ENCODE results near the gene ADAM12.

DNA sequence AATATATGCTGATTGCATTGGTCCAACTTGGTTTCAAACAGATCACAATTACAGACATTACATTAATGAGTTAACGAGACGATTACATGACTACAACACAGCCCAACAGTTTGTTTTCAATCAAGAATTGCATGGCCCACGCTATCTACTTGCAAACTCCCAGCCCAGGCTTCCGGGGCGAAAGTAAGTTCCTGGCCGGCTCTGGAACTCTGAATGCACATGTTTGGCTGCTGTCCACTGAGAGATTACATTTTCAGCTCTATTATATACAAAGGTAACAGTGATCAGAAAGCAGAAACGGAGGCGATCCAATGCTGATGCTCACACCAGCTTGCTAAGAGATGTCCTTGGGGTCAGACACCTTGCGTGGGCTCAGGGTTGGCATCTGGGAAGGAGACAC, 285.6 kb downstream of the ADAM12 start:
- TF ChIP-seq, protein P1, sequence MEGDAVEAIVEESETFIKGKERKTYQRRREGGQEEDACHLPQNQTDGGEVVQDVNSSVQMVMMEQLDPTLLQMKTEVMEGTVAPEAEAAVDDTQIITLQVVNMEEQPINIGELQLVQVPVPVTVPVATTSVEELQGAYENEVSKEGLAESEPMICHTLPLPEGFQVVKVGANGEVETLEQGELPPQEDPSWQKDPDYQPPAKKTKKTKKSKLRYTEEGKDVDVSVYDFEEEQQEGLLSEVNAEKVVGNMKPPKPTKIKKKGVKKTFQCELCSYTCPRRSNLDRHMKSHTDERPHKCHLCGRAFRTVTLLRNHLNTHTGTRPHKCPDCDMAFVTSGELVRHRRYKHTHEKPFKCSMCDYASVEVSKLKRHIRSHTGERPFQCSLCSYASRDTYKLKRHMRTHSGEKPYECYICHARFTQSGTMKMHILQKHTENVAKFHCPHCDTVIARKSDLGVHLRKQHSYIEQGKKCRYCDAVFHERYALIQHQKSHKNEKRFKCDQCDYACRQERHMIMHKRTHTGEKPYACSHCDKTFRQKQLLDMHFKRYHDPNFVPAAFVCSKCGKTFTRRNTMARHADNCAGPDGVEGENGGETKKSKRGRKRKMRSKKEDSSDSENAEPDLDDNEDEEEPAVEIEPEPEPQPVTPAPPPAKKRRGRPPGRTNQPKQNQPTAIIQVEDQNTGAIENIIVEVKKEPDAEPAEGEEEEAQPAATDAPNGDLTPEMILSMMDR (IDR thresholded peaks at IDR 0.05) = no peak
- TF ChIP-seq POLR2A (IDR thresholded peaks at IDR 0.05) = no peak
